GM19455 (cell line): ENCODE results near the gene PCIF1.
"Not testable (repeated sequence)": the region's sequence is repeated elsewhere in the genome, so short reads cannot be mapped to it uniquely, and the experiment has no call there.

Experiments used
- ATAC-seq: cut with Tn5 transposase; IDR thresholded peaks from one replicate; pipeline ENCODE4 v1.9.1; 2021; ENCODE audit not compliant: unreplicated experiment

Gene PCIF1

GRCh38 chr20:45934586-45935415 lies at the start of gene PCIF1:
Gene PCIF1, plus strand, starts transcription at chr20:45934683. Its CDS starts 4,317 bp downstream, at chr20:45939000.
- peak; percentile 68 for ATAC-seq

GRCh38 chr20:45886590-45887345 lies 47.7 kb upstream of the PCIF1 start:
- no peak for ATAC-seq

- ATAC-seq, result no peak
Observed at GRCh38 chr20:45887346-45887715, 47.2 kb upstream of the PCIF1 start, which contains the start of gene SPATA25. Gene SPATA25, minus strand, starts transcription at chr20:45887622. Its CDS starts 32 bp downstream, at chr20:45887590.

- ATAC-seq, result no peak
Observed at GRCh38 chr20:45888681-45889080, 45.8 kb upstream of the PCIF1 start.

- ATAC-seq, result no peak
Observed at GRCh38 chr20:45890077-45890984, 44.2 kb upstream of the PCIF1 start.

GRCh38 chr20:45890985-45891983 lies 43.2 kb upstream of the PCIF1 start, which contains the start of the genes CTSA and NEURL2:
Gene CTSA, plus strand, starts transcription at chr20:45891335. Its CDS starts 234 bp downstream, at chr20:45891569.
Gene NEURL2, minus strand, starts transcription at chr20:45891208. Its CDS starts 217 bp downstream, at chr20:45890991.
- ATAC-seq, result peak; percentile 78

GRCh38 chr20:45892049-45892825 lies 42.2 kb upstream of the PCIF1 start:
- no peak for ATAC-seq

- no peak for ATAC-seq
Observed at GRCh38 chr20:45892828-45893500, 41.5 kb upstream of the PCIF1 start.

- ATAC-seq, result no peak
Observed at GRCh38 chr20:45893831-45894230, 40.7 kb upstream of the PCIF1 start.

GRCh38 chr20:45894797-45895196 lies 39.7 kb upstream of the PCIF1 start:
- no peak for ATAC-seq

- no peak for ATAC-seq
Observed at GRCh38 chr20:45896641-45897161, 37.8 kb upstream of the PCIF1 start.

- no peak for ATAC-seq
Observed at GRCh38 chr20:45897289-45897688, 37.2 kb upstream of the PCIF1 start.

GRCh38 chr20:45897692-45898091 lies 36.8 kb upstream of the PCIF1 start:
- no peak for ATAC-seq

GRCh38 chr20:45898285-45898684 lies 36.2 kb upstream of the PCIF1 start:
- ATAC-seq, result no peak

GRCh38 chr20:45899046-45899835 lies 35.2 kb upstream of the PCIF1 start:
- no peak for ATAC-seq

- not testable (repeated sequence) for ATAC-seq
Observed at GRCh38 chr20:45901332-45901731, 33.2 kb upstream of the PCIF1 start.

GRCh38 chr20:45902199-45902701 lies 32.2 kb upstream of the PCIF1 start:
- no peak for ATAC-seq
